ENCODE measurements around the gene MALAT1.

MALAT1 gene

DNA sequence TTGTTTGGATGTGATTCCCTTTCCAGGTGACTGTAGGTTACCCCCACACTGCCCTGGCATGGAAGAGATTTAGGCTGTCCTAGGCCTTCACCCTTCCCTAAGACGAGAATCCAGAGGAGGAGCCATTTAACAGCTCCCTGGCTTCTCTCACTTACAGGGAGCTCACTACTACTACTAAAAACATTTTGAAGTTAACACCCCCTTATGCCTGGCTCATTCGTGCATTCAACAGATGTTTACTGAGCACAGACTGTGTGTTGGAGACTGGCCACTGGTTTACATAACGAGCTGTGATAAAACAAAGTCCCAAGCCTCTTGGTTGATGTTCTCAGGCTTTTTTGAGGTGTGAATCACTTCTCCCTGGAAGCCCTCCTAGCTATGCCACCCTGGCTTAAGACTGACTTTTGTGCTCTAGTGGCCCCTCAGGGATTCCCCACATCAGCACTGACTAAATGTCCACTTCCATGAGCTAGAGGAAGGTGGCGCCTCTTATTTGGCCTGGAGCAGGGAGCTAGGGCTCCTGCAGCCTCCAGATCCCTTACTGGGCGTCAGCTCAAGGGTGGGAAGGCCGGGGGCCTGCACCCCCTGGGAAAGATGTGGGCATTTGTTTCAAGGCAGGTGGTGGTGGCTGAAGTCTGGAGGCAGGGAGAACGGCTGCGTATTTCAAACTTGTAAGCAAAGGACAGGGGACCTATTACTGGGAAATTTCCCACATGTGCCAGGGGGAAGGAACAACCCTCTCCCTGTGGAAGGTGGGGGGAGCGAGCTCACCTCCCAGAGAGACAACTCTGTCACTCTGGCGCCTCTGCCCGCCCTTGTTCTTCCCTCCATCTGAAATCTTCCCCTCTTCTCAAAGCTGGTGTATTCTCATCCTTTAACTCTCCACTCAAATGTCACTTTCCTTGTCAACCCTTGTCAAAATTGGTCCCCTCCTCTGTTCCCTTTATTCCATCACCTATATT, 19.4 kb upstream of the MALAT1 start:
- peak; percentile 34 to 61 for DNase-seq

DNA sequence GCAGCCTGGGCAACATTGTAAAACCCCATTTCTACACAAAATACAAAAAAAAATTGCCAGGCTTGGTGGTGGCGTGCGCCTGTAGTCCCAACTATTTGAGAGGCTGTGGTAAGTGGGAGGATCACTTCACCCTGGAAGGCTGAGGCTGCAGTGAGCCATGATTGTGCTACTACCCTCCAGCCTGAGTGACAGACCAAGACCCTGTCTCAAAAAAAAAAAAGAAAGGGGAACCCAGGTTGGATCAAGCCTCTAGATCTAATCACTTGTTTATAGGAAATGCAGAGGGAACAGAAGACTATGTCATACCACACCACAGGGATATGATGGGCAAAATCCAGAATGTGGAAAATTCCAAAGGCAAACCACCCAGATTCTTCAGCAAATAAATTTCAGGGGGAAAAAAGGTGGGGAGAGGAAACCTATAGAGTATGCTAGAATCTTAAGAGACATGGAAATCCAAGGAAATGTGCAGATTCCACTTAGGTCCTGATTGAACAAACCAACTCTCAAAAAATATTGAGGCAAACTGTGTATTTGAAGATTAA, 16.5 kb upstream of the MALAT1 start:
- no peak for DNase-seq

GRCh38 chr11:65485920-65486219, 13.0 kb upstream of the MALAT1 start:
- no peak for DNase-seq

- DNase-seq: no peak
Measured at GRCh38 chr11:65486570-65487466, 12.0 kb upstream of the MALAT1 start.

- DNase-seq: peak; percentile 96 to 99
Measured at GRCh38 chr11:65487467-65488272, 11.2 kb upstream of the MALAT1 start.

DNA sequence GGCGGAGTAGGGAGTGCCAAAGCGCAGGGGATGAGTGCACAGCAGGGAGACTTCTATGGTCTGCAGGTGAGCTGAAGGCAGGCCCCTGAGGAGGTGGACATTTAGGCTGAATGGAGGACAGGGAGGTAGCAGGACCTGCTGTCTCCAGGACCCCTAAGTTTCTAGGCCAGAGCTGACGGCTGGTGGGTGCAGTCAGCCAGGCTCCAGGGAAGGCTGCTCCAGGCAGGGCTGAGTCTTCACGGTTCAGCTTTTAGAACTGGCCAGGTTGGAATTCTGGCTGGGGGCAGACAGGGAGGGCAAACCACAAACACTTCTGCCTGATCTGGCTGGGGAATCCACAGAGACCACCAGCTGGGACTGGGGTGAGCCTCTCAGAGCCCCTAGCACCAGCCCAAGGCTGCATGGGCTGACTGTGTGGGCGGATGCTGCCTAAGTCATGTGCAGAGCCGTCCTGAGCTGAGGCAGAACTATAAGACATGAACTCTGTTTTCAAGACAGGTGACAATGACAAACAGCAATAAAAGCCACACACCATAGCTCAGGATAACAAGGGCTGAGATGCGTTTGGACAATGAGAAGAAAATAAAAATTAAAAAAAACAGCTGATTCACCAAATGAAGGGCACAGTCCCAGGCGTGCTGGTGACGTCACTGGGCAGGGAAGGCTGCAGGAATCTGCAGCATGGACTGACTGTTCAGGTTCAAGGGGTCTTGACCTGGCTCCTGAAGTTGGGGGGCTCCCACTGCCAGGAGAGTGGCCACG, 10.4 kb upstream of the MALAT1 start:
- DNase-seq: no peak

DNA sequence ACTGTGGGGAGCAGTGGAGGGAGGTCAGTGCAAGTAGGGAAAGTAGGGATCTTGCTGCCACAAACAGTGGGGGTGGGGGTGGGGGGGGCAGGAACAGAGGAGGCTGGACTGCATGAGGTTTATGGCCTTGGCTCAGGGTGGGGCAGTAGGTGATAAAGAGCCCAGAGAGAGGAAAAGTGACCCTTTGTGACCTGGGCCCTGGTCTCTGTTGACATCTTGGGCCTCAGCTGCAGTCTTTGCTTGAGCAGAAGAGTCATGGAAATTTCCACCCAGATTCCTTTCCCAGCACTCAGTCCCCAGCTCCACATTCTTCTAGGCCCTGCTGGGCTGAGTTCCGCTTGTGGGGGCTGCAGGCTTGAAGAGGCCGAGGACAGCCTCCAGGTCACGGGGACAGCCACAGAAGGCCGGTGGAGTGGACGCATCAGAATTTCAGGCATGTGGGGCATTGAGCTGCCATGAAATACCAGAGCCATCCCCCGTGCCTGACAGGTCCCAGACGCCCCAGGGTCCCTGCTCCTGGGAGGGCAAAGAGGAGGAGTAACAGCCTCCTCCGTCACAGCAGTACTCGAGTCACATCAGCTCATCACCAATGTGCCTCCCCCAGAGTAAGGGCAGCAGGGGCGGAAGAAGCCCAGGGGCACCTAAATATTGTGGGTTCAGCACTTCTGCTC, 9.7 kb upstream of the MALAT1 start:
- DNase-seq: no peak

DNA sequence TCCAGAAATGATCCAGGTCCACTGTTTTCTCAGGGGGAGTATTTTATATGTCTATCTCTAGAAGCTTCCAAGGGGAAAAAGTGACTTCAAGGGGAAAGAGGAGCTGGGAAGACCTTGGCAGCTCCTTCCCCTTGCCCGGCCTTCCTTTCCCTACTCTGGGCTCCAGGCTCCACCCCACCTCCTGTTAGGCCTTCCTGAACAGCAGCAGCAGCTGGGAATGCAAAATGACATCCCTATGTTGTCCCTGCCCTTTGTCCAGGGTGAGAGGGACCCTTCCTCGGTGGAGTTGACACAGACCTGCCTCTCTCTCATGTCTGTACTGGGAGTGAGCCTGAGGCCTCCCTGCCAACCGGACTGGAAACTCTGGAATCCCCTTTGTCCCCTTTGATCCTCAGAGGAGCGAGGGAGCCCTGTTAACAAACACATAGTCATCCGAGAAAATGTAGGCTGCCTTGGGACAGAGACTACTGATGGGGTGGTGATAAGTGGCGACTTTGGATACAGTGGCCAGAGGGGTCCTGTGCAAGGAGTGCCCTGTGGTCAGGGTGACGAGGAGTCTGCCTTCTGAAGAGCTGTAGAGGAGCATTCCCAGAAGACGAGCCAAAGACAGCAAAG, 9.0 kb upstream of the MALAT1 start:
- DNase-seq: no peak

DNA sequence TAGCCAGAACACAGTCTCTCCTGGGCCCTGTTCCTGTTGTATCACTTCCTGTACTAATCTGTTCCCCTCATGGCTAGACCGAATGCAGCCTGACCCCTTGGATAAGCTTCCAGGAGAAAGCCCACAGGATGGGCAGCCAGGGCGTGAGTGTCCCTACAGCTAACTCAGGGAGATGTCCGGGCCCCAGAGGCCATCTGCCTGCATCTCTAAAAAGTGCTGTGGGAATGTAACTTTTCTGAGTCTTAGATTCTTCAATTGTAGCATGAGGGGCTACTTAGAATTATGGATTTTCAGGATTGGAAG, 7.7 kb upstream of the MALAT1 start:
- no peak for DNase-seq

- DNase-seq: peak; percentile 87 to 95
Measured at GRCh38 chr11:65491614-65492386, 7.0 kb upstream of the MALAT1 start.

DNA sequence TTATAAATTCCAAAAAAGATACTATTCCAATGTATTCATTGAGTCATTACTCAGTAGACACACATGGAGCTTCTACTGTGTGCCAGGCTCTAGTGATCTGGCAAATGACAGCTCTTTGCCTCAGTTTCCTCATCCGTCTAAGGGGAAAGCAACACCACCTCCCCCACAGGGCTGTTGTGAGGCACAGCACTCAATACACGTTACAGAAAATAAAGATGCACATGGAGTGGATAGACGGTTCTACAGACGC, 6.5 kb upstream of the MALAT1 start:
- no peak for DNase-seq

GRCh38 chr11:65492637-65493366, 6.0 kb upstream of the MALAT1 start:
- DNase-seq: no peak

- DNase-seq: no peak
Measured at GRCh38 chr11:65493367-65494176, 5.3 kb upstream of the MALAT1 start.

- peak in 1 of 2 experiments; percentile 72 for DNase-seq
Measured at GRCh38 chr11:65496304-65497140, 2.3 kb upstream of the MALAT1 start.

GRCh38 chr11:65497141-65498041, 1.5 kb upstream of the MALAT1 start:
- peak; percentile 98 to 99 for DNase-seq

DNA sequence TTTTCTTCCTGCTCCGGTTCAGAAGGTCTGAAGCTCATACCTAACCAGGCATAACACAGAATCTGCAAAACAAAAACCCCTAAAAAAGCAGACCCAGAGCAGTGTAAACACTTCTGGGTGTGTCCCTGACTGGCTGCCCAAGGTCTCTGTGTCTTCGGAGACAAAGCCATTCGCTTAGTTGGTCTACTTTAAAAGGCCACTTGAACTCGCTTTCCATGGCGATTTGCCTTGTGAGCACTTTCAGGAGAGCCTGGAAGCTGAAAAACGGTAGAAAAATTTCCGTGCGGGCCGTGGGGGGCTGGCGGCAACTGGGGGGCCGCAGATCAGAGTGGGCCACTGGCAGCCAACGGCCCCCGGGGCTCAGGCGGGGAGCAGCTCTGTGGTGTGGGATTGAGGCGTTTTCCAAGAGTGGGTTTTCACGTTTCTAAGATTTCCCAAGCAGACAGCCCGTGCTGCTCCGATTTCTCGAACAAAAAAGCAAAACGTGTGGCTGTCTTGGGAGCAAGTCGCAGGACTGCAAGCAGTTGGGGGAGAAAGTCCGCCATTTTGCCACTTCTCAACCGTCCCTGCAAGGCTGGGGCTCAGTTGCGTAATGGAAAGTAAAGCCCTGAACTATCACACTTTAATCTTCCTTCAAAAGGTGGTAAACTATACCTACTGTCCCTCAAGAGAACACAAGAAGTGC, 661 bp upstream of the MALAT1 start:
- DNase-seq: peak; percentile 52 to 58

GRCh38 chr11:65498727-65498976, 193 bp upstream of the MALAT1 start:
- DNase-seq: no peak
